Measurements from ENCODE around the gene DVL1. TPM values are rescaled to one million over a fixed set of nuclear protein-coding genes. Genes with fewer than 3 reads are reported as not detected.

The DVL1 gene
- total and polyA plus RNA-seq, 9 of the 15 experiments (the other 6 are each of a cell fraction or from before 2014, with no cell fraction given): 0.62 to 135 (median 24.3) TPM

DNA sequence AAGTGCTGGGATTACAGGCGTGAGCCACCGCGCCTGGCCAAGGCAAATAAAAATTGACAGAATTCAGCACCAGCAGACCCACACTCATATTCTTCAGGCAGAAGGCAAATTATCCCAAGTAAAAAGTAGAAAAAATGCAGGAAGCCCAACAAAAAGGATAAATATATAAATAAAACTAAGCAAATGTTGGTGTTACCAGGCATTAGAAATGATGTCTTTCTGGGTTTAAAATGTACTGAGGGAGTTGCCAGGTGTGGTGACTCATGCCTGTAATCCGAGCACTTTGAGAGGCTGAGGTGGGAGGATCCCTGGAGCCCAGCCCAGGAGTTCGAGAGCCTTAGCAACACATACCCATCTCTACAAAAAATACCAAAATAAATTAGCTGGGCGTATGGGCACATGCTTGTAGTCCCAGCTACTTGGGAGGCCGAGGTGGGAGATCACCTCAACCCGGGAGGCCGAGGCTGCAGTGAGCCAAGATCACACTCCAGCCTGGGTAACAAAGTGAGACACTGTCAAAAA, 31.0 kb downstream of the DVL1 start (continued):
- TF ChIP-seq, protein P1, sequence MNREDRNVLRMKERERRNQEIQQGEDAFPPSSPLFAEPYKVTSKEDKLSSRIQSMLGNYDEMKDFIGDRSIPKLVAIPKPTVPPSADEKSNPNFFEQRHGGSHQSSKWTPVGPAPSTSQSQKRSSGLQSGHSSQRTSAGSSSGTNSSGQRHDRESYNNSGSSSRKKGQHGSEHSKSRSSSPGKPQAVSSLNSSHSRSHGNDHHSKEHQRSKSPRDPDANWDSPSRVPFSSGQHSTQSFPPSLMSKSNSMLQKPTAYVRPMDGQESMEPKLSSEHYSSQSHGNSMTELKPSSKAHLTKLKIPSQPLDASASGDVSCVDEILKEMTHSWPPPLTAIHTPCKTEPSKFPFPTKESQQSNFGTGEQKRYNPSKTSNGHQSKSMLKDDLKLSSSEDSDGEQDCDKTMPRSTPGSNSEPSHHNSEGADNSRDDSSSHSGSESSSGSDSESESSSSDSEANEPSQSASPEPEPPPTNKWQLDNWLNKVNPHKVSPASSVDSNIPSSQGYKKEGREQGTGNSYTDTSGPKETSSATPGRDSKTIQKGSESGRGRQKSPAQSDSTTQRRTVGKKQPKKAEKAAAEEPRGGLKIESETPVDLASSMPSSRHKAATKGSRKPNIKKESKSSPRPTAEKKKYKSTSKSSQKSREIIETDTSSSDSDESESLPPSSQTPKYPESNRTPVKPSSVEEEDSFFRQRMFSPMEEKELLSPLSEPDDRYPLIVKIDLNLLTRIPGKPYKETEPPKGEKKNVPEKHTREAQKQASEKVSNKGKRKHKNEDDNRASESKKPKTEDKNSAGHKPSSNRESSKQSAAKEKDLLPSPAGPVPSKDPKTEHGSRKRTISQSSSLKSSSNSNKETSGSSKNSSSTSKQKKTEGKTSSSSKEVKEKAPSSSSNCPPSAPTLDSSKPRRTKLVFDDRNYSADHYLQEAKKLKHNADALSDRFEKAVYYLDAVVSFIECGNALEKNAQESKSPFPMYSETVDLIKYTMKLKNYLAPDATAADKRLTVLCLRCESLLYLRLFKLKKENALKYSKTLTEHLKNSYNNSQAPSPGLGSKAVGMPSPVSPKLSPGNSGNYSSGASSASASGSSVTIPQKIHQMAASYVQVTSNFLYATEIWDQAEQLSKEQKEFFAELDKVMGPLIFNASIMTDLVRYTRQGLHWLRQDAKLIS (CRISPR knock-in tag; IDR thresholded peaks at IDR 0.05): no peak
- TF ChIP-seq, protein P2, sequence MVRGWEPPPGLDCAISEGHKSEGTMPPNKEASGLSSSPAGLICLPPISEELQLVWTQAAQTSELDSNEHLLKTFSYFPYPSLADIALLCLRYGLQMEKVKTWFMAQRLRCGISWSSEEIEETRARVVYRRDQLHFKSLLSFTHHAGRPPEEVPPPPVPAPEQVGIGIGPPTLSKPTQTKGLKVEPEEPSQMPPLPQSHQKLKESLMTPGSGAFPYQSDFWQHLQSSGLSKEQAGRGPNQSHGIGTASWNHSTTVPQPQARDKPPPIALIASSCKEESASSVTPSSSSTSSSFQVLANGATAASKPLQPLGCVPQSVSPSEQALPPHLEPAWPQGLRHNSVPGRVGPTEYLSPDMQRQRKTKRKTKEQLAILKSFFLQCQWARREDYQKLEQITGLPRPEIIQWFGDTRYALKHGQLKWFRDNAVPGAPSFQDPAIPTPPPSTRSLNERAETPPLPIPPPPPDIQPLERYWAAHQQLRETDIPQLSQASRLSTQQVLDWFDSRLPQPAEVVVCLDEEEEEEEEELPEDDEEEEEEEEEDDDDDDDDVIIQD (CRISPR knock-in tag; IDR thresholded peaks at IDR 0.05): no peak
- TF ChIP-seq TBP (optimal IDR thresholded peaks at IDR 0.05; ENCODE audit: low read depth, low read length): no peak
- TF ChIP-seq, protein P3, sequence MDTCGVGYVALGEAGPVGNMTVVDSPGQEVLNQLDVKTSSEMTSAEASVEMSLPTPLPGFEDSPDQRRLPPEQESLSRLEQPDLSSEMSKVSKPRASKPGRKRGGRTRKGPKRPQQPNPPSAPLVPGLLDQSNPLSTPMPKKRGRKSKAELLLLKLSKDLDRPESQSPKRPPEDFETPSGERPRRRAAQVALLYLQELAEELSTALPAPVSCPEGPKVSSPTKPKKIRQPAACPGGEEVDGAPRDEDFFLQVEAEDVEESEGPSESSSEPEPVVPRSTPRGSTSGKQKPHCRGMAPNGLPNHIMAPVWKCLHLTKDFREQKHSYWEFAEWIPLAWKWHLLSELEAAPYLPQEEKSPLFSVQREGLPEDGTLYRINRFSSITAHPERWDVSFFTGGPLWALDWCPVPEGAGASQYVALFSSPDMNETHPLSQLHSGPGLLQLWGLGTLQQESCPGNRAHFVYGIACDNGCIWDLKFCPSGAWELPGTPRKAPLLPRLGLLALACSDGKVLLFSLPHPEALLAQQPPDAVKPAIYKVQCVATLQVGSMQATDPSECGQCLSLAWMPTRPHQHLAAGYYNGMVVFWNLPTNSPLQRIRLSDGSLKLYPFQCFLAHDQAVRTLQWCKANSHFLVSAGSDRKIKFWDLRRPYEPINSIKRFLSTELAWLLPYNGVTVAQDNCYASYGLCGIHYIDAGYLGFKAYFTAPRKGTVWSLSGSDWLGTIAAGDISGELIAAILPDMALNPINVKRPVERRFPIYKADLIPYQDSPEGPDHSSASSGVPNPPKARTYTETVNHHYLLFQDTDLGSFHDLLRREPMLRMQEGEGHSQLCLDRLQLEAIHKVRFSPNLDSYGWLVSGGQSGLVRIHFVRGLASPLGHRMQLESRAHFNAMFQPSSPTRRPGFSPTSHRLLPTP (IDR thresholded peaks at IDR 0.05; ENCODE audit: borderline replicate concordance, extremely low read depth, insufficient read length): no peak
- TF ChIP-seq, protein P4, sequence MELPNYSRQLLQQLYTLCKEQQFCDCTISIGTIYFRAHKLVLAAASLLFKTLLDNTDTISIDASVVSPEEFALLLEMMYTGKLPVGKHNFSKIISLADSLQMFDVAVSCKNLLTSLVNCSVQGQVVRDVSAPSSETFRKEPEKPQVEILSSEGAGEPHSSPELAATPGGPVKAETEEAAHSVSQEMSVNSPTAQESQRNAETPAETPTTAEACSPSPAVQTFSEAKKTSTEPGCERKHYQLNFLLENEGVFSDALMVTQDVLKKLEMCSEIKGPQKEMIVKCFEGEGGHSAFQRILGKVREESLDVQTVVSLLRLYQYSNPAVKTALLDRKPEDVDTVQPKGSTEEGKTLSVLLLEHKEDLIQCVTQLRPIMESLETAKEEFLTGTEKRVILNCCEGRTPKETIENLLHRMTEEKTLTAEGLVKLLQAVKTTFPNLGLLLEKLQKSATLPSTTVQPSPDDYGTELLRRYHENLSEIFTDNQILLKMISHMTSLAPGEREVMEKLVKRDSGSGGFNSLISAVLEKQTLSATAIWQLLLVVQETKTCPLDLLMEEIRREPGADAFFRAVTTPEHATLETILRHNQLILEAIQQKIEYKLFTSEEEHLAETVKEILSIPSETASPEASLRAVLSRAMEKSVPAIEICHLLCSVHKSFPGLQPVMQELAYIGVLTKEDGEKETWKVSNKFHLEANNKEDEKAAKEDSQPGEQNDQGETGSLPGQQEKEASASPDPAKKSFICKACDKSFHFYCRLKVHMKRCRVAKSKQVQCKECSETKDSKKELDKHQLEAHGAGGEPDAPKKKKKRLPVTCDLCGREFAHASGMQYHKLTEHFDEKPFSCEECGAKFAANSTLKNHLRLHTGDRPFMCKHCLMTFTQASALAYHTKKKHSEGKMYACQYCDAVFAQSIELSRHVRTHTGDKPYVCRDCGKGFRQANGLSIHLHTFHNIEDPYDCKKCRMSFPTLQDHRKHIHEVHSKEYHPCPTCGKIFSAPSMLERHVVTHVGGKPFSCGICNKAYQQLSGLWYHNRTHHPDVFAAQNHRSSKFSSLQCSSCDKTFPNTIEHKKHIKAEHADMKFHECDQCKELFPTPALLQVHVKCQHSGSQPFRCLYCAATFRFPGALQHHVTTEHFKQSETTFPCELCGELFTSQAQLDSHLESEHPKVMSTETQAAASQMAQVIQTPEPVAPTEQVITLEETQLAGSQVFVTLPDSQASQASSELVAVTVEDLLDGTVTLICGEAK (IDR thresholded peaks at IDR 0.05): no peak
- TF ChIP-seq, protein P4 (CRISPR knock-in tag; IDR thresholded peaks at IDR 0.05): no peak
- TF ChIP-seq, protein P5, sequence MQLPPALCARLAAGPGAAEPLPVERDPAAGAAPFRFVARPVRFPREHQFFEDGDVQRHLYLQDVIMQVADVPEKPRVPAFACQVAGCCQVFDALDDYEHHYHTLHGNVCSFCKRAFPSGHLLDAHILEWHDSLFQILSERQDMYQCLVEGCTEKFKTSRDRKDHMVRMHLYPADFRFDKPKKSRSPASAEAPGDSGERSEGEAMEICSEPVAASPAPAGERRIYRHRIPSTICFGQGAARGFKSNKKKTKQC (CRISPR knock-in tag; IDR thresholded peaks at IDR 0.05): no peak
- TF ChIP-seq TEAD2 (tag; IDR thresholded peaks at IDR 0.05): no peak
